NT2/D1 (cell line): ENCODE data around the gene ACOT9.
A peak's percentile ranks its signal among the peaks of the same experiment; 100 is the strongest.

ENCODE experiments used
- DNase-seq: peaks from one replicate; pipeline ENCODE4 v3.0.0-alpha.2; 2011; ENCODE audit warnings: low read depth, low spot score
- H3K27me3 ChIP-seq: 2 replicates; pipeline ENCODE4 v1.6.0; 2011; ENCODE audit warnings: mild to moderate bottlenecking; ENCODE audit not compliant: insufficient read length, insufficient read depth
- H3K36me3 ChIP-seq: 2 replicates; pipeline ENCODE4 v1.6.1; 2011; ENCODE audit warnings: mild to moderate bottlenecking, low read length, mixed read lengths; ENCODE audit not compliant: insufficient read depth, insufficient read length
- H3K4me1 ChIP-seq: 2 replicates; pipeline ENCODE4 v1.5.1; 2011; ENCODE audit not compliant: insufficient read depth, insufficient read length
- H3K4me3 ChIP-seq: 2 replicates; pipeline ENCODE4 v1.5.1; 2011; ENCODE audit warnings: low read depth; ENCODE audit not compliant: insufficient read length
- H3K9ac ChIP-seq: 2 replicates; pipeline ENCODE4 v1.6.0; 2011; ENCODE audit warnings: low read depth; ENCODE audit not compliant: insufficient read length
- H3K9me3 ChIP-seq: 2 replicates; pipeline ENCODE4 v1.5.1; 2011; ENCODE audit warnings: mild to moderate bottlenecking, low read length; ENCODE audit not compliant: insufficient read depth
- SUZ12 ChIP-seq: IDR thresholded peaks from 2 replicates; pipeline ENCODE4 v1.6.1; 2011; ENCODE audit not compliant: insufficient read length, insufficient read depth; ENCODE audit errors: extremely low read depth
- YY1 ChIP-seq: IDR thresholded peaks from 2 replicates; pipeline ENCODE4 v1.6.1; 2011; ENCODE audit not compliant: insufficient read length, insufficient read depth
- ZNF274 ChIP-seq: IDR thresholded peaks from 2 replicates; pipeline ENCODE4 v1.6.1; 2011; ENCODE audit warnings: mild to moderate bottlenecking, low read depth, low read length

Gene ACOT9

DNA sequence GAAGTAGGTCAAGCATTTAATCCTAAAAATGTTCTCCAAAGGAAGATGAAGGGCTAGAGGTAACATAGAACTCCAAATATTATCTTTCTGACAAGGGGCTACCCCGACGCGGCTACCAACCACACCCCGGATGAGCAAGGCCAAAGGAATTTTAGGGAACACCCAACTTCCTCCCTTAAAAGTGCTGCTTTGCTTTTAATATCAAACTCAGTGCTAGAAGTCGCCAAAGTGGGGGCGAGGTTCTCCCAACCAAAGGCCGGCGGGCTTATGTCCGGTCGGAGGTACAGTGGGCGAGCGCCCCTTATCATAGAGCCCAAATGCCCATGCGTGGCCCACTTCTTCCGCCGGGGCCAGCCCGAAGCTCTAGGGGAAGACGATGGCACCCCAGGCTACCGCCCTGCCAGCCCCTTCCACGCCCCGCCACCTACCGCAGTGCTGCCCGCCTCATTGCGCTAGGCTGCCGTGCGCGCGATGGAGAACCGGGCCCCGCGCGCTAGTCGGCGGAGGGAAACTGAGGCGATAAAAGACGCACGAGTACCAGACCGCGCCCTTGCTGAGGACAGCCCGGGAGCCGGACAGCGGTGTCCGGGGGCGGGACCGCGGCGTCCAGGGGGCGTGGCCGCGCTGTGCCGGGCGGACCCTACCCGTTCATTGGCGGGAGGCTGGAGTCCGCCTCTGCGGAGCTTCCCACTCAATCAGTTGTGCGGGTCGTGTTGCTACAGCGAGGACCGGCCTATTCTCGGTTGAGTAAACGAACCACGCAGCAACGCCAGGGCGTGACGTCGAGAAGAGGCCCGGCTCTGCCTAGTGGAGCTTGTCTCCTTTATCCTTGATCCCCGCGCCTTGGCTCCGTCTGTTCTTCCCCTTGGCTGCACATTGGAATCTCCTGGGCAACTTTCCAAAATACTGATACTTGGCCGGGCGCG, at the start of gene ACOT9:
Gene ACOT9 (minus strand): TSS at position 580 of the 926 bp plus-strand sequence. CDS start 132 bp downstream, at position 448.
- H3K9me3 ChIP-seq: no peaks in the 10 kb centered on the region
- peaks cover 2% of the 10 kb centered on the region for H3K4me1 ChIP-seq
- TF ChIP-seq ZNF274 (no peak), YY1 (no peak), SUZ12 (no peak)
- DNase-seq: peak; percentile 73
- H3K9ac ChIP-seq: peak within 1 kb of the TSS; percentile 88
- peaks cover 9% of the 10 kb centered on the region for H3K36me3 ChIP-seq
- no peaks in the 10 kb centered on the region for H3K27me3 ChIP-seq
- H3K4me3 ChIP-seq: peak within 1 kb of the TSS; percentile 84

GRCh38 chrX:23790155-23790497, 47.0 kb upstream of the ACOT9 start:
- no peaks in the 10 kb centered on the region for H3K27me3 ChIP-seq
- H3K4me3 ChIP-seq: no peak overlapping the region
- no peak for DNase-seq
- H3K36me3 ChIP-seq: peaks cover 11% of the 10 kb centered on the region
- H3K4me1 ChIP-seq: no peaks in the 10 kb centered on the region
- H3K9ac ChIP-seq: no peak overlapping the region
- no peak for TF ChIP-seq YY1
- no peak for TF ChIP-seq SUZ12
- no peak for TF ChIP-seq ZNF274
- H3K9me3 ChIP-seq: no peaks in the 10 kb centered on the region

DNA sequence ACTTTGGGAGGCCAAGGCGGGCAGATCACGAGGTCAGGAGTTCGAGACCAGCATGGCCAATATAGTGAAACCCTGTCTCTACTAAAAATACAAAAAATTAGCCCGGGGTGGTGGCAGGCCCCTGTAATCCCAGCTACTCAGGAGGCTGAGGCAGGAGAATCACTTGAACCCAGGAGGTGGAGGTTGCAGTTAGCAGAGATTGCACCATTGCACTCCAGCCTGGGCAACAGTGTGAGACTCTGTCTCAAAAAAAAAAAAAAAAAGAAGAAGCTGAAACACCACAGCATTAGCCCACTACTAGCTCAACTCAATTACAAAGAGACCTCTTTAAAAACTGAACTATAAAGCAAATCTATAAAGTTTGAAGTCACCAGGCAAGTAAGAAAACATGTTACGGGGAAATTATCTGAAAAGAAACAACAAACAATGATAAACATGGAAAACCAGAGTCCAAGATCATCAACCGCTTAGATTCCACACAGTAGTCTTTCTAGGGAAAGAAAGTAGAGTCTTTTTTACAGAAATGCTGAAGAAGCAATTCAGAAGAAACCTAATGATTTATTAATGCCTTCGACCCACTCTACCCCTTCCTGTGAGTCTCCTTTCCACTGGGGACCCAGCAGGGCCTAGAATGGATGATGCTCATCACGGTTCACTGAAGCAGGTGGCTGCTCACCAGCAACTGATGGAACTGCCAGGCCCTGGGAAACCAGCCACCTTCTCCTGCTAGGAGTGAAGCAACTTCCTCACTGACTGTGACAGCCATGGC, 46.5 kb upstream of the ACOT9 start:
- DNase-seq: no peak
- peaks cover 16% of the 10 kb centered on the region for H3K36me3 ChIP-seq
- no peak overlapping the region for H3K4me3 ChIP-seq
- H3K27me3 ChIP-seq: no peaks in the 10 kb centered on the region
- no peaks in the 10 kb centered on the region for H3K9me3 ChIP-seq
- no peak overlapping the region for H3K9ac ChIP-seq
- no peak for TF ChIP-seq ZNF274
- no peak for TF ChIP-seq YY1
- no peak for TF ChIP-seq SUZ12
- H3K4me1 ChIP-seq: no peaks in the 10 kb centered on the region

GRCh38 chrX:23788946-23789345, 45.9 kb upstream of the ACOT9 start:
- no peak for TF ChIP-seq YY1
- no peak for TF ChIP-seq SUZ12
- TF ChIP-seq ZNF274: no peak
- no peaks in the 10 kb centered on the region for H3K9me3 ChIP-seq
- DNase-seq: no peak

GRCh38 chrX:23788521-23788920, 45.4 kb upstream of the ACOT9 start:
- Histone ChIP-seq H3K36me3 (peaks cover 18% of the 10 kb centered on the region), H3K4me3 (no peak overlapping the region), H3K9ac (no peak overlapping the region), H3K27me3 (no peaks in the 10 kb centered on the region), H3K4me1 (no peaks in the 10 kb centered on the region), H3K9me3 (no peaks in the 10 kb centered on the region)
- TF ChIP-seq YY1 (no peak), ZNF274 (no peak), SUZ12 (no peak)
- DNase-seq: no peak

More at GRCh38 chrX:23788946-23789345, 45.9 kb upstream of the ACOT9 start:
- Histone ChIP-seq H3K4me3 (no peak overlapping the region), H3K9ac (no peak overlapping the region), H3K36me3 (peaks cover 18% of the 10 kb centered on the region), H3K4me1 (no peaks in the 10 kb centered on the region), H3K27me3 (no peaks in the 10 kb centered on the region)

- Histone ChIP-seq H3K4me1 (no peaks in the 10 kb centered on the region), H3K36me3 (peaks cover 18% of the 10 kb centered on the region), H3K9ac (no peak overlapping the region), H3K9me3 (no peaks in the 10 kb centered on the region), H3K27me3 (no peaks in the 10 kb centered on the region), H3K4me3 (no peak overlapping the region)
- TF ChIP-seq ZNF274: no peak
- no peak for TF ChIP-seq SUZ12
- no peak for TF ChIP-seq YY1
- no peak for DNase-seq
Measured at GRCh38 chrX:23787745-23788118, 44.7 kb upstream of the ACOT9 start.

DNA sequence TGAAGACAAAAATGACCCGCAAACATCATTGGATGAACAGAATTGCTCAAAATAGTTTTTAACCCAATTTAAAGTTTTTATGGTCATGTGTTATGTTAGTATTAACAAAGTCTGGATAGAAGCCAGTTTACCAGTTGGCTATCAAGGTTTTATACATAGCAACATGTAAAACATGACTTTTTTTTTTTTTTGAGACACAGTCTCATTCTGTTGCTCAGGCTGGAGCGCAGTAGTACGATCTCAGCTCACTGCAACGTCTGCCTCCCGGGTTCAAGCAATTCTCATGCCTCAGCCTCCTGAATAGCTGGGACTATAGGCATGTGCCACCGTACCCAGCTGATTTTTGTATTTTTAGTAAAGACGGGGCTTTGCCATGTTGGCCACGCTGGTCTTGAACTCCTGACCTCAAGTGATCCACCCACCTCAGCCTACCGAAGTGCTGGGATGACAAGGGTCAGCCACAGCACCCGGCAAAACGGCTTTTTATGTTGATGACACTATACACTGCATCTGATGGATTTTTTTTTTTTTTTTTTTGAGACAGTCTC, 43.3 kb upstream of the ACOT9 start:
- no peak overlapping the region for H3K4me3 ChIP-seq
- DNase-seq: no peak
- H3K4me1 ChIP-seq: no peaks in the 10 kb centered on the region
- H3K9me3 ChIP-seq: no peaks in the 10 kb centered on the region
- peaks cover 18% of the 10 kb centered on the region for H3K36me3 ChIP-seq
- no peaks in the 10 kb centered on the region for H3K27me3 ChIP-seq
- TF ChIP-seq SUZ12 (no peak), YY1 (no peak), ZNF274 (no peak)
- H3K9ac ChIP-seq: no peak overlapping the region
